ENCODE results near the gene RTF1. TPM values are rescaled to one million over a fixed set of nuclear protein-coding genes. Genes with fewer than 3 reads are reported as not detected.
"Not testable (repeated sequence)": the region's sequence is repeated elsewhere in the genome, so short reads cannot be mapped to it uniquely, and the experiment has no call there.

The RTF1 gene
- total RNA-seq: 10 to 100 TPM; 29.6 to 34.5 TPM
- polyA plus RNA-seq (ENCODE audit: insufficient read length in 2 of 2): 10 to 100 TPM; 68.7 to 73.6 TPM
- long read RNA-seq, donor 1, full-length matches to known transcripts: 6 of 21 reads
- long read RNA-seq, donor 1, partial matches to known transcripts: 15 of 21 reads
- long read RNA-seq, donor 1, other reads (novel, unspliced or antisense): 0 of 21 reads
- long read RNA-seq, donor 2, full-length matches to known transcripts: 2 of 13 reads
- long read RNA-seq, donor 2, partial matches to known transcripts: 11 of 13 reads
- long read RNA-seq, donor 2, other reads (novel, unspliced or antisense): 0 of 13 reads
- long read RNA-seq, donor 3, full-length matches to known transcripts: 3 of 3 reads
- long read RNA-seq, donor 3, partial matches to known transcripts: 0 of 3 reads
- long read RNA-seq, donor 3, other reads (novel, unspliced or antisense): 0 of 3 reads
- long read RNA-seq, donor 4, full-length matches to known transcripts: 8 of 19 reads
- long read RNA-seq, donor 4, partial matches to known transcripts: 11 of 19 reads
- long read RNA-seq, donor 4, other reads (novel, unspliced or antisense): 0 of 19 reads

DNA sequence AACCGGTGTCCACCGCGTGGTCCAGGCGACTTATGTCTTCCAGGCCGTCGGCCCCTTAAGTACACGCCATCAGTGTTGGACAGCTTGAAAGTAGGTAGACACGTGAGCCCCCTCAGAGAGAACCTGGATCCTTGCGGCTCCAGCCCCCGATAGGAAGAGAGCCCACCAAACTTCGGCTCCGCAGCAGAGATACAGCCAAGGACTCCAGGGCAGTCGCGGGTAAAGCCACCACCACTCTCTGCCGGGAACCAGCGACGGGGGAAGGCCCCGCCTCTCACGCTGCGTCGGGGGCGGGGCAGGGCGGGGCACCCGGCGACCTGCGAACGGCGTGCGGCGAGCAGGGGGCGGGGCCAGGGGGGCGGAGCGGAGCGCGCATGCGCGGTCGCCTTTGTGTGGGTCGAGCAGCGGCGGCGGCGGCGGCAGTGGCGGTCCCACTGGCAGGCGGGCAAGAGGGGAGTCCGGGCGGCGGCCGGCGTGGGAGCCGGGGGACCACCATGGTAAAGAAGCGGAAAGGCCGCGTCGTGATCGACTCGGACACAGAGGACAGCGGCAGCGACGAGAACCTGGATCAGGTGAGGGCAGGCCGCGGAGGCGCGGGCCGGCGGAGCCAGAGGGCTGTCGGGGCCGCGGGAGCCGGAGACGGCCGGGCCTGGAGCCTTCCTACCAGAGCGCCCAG, at the start of gene RTF1:
TSS of gene RTF1 (plus strand) at position 354 of the 676 bp plus-strand sequence. CDS start at position 375, 21 bp downstream.
- no peaks in the 10 kb centered on the region for H3K9me3 ChIP-seq (ENCODE audit: control insufficient read depth, insufficient read depth, low read length)
- no peaks in the 10 kb centered on the region for H3K27me3 ChIP-seq (ENCODE audit: control insufficient read depth, insufficient read depth, low read length)
- peak within 1 kb of the TSS; percentile 92 for H3K4me3 ChIP-seq (ENCODE audit: low read depth, low read length)
- no peaks in the 10 kb centered on the region for H3K36me3 ChIP-seq (ENCODE audit: control insufficient read depth, insufficient read depth, low read length)
- peak within 1 kb of the TSS; percentile 89 for H3K27ac ChIP-seq (ENCODE audit: low read depth, low read length)
- DNase-seq (ENCODE audit: low read depth in 4 of 6, low spot score in 6 of 6): peak; percentile 85 to 98 (median 91)
- H3K4me1 ChIP-seq (ENCODE audit: control insufficient read depth, insufficient read depth, low read length): peaks cover 23% of the 10 kb centered on the region
- WGBS (ENCODE audit: insufficient coverage): 0% methylated on average over 74 of the region's 74 CpGs

DNA sequence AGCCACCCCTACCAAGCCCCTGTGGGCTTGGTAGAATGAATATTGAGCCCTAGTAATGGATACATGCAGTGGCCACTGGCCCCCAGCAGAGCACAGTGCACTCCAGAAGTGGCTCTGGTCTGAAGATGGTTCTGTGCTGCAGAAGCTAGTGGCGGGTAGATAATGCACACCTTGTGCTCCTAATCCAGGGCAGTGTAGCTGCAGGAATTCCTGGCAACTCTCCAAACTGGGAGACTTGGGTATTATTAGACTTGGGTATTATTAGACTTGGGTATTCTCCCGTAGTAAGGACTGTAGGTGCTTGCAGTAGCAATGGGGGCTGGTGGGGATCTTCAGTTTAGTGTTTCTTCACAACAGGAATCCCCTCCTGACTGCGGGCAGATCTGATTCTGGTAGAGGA, 49.5 kb upstream of the RTF1 start:
- Histone ChIP-seq H3K9me3 (ENCODE audit: control insufficient read depth, insufficient read depth, low read length) (no peaks in the 10 kb centered on the region), H3K27ac (ENCODE audit: low read depth, low read length) (no peak overlapping the region), H3K36me3 (ENCODE audit: control insufficient read depth, insufficient read depth, low read length) (peaks cover 19% of the 10 kb centered on the region), H3K4me1 (ENCODE audit: control insufficient read depth, insufficient read depth, low read length) (no peaks in the 10 kb centered on the region), H3K27me3 (ENCODE audit: control insufficient read depth, insufficient read depth, low read length) (no peaks in the 10 kb centered on the region), H3K4me3 (ENCODE audit: low read depth, low read length) (no peak overlapping the region)
- WGBS (ENCODE audit: insufficient coverage): no CpG with 5 or more reads among the region's 3 CpGs
- DNase-seq (ENCODE audit: low read depth in 4 of 6, low spot score in 6 of 6): no peak

DNA sequence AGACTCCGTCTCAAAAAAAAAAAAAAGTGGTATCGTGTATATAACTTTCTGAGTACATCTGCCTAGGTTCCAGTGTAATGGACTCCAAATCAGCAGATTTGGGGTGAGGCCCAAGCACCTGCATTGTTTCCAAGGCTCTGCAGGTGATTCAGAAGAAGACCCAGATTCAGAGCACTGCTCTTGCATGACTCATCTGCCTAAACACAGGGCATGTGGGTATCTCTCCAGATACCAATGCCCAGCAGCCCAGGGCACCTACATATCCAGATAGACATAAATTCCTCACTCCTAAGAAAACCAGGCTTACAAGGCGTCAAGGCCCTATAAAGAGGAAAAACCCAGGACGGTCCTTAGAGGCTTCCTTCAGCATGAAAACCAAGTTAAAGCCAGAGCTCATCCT, 38.9 kb upstream of the RTF1 start:
- Histone ChIP-seq H3K36me3 (ENCODE audit: control insufficient read depth, insufficient read depth, low read length) (peaks cover 22% of the 10 kb centered on the region), H3K4me1 (ENCODE audit: control insufficient read depth, insufficient read depth, low read length) (no peaks in the 10 kb centered on the region)

DNA sequence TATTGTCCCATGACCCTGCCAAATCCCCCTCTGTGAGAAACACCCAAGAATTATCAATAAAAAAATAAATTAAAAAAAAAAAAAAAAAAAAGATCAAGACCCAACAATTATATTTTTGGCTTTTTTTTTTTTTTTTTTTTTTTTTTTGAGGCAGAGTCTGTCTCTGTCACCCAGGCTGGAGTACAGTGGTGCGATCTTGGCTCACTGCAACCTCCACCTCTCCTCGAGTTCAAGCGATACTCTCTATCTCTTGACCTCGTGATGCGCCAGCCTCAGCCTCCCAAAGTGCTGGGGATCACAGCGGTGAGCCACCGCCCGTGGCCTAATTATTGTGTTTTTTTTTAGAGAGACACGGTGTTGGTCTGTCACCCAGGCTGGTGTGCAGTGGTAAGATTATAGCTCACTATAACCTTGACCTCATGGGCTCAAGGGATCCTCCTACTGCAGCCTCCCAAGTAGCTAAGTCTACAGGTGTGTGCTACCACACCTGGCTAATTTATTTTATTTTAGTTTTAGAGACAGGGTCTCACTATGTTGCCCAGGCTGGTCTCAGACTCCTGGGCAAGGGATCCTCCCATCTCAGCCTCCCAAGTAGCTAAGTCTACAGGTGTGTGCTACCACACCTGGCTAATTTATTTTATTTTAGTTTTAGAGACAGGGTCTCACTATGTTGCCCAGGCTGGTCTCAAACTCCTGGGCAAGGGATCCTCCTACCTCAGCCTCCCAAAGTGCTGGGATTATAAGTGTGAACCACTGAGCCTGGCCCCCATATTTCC, 32.7 kb upstream of the RTF1 start:
- not testable (repeated sequence) for H3K27ac ChIP-seq (ENCODE audit: low read depth, low read length); H3K4me1 ChIP-seq (ENCODE audit: control insufficient read depth, insufficient read depth, low read length); DNase-seq (ENCODE audit: low read depth in 4 of 6, low spot score in 6 of 6); H3K9me3 ChIP-seq (ENCODE audit: control insufficient read depth, insufficient read depth, low read length); H3K27me3 ChIP-seq (ENCODE audit: control insufficient read depth, insufficient read depth, low read length); H3K4me3 ChIP-seq (ENCODE audit: low read depth, low read length)
- H3K36me3 ChIP-seq (ENCODE audit: control insufficient read depth, insufficient read depth, low read length): peaks cover 32% of the 10 kb centered on the region
- 100% methylated on average over 3 of the region's 9 CpGs for WGBS (ENCODE audit: insufficient coverage)

More for the DNA sequence above, 38.9 kb upstream of the RTF1 start:
- no peaks in the 10 kb centered on the region for H3K9me3 ChIP-seq (ENCODE audit: control insufficient read depth, insufficient read depth, low read length)
- WGBS (ENCODE audit: insufficient coverage): 98% methylated on average over 4 of the region's 4 CpGs
- no peak overlapping the region for H3K4me3 ChIP-seq (ENCODE audit: low read depth, low read length)
- H3K27me3 ChIP-seq (ENCODE audit: control insufficient read depth, insufficient read depth, low read length): no peaks in the 10 kb centered on the region
- no peak overlapping the region for H3K27ac ChIP-seq (ENCODE audit: low read depth, low read length)
- DNase-seq (ENCODE audit: low read depth in 4 of 6, low spot score in 6 of 6): no peak

DNA sequence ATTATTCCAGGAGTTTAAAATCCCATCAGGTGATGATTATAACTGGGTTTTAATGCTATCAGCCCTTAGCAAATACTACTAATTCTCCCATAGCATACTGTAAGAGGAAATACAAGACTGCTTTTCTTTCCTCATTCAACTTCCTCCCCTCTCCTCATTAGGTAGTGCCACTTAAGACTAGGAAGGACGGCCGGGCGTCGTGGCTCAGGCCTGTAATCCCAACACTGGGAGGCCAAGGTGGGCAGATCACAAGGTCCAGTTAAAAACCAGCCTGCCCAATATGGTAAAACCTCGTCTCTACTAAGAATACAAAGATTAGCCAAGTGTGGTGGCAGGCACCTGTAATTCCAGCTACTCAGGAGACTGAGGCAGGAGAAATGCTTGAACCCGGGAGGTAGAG, 29.2 kb upstream of the RTF1 start:
- no peaks in the 10 kb centered on the region for H3K4me1 ChIP-seq (ENCODE audit: control insufficient read depth, insufficient read depth, low read length)
- 76% methylated on average over 6 of the region's 6 CpGs for WGBS (ENCODE audit: insufficient coverage)
- DNase-seq (ENCODE audit: low read depth in 4 of 6, low spot score in 6 of 6): no peak
- no peak overlapping the region for H3K27ac ChIP-seq (ENCODE audit: low read depth, low read length)
- H3K4me3 ChIP-seq (ENCODE audit: low read depth, low read length): no peak overlapping the region
- peaks cover 43% of the 10 kb centered on the region for H3K36me3 ChIP-seq (ENCODE audit: control insufficient read depth, insufficient read depth, low read length)
- no peaks in the 10 kb centered on the region for H3K27me3 ChIP-seq (ENCODE audit: control insufficient read depth, insufficient read depth, low read length)
- no peaks in the 10 kb centered on the region for H3K9me3 ChIP-seq (ENCODE audit: control insufficient read depth, insufficient read depth, low read length)

DNA sequence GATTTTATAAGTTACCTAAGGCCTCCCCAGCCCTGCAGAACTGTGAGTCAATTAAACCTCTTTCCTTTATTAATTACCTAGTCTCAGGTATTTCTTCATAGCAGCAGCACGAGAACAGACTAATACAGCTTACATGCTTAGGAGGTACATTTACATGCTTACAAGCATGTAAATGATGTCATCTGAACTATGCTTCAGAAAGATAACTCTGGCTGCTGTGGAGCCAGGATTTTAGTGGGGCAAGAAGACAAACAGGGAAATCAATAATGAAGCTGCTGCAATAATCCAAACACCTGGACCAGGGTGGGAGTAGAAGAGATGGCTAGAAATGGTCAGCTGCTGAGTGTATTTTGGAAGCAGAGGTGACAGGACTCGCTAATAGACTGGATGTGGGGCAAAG, 24.2 kb upstream of the RTF1 start:
- H3K36me3 ChIP-seq (ENCODE audit: control insufficient read depth, insufficient read depth, low read length): peaks cover 36% of the 10 kb centered on the region
- WGBS (ENCODE audit: insufficient coverage): 100% methylated on average over 1 of the region's 2 CpGs

DNA sequence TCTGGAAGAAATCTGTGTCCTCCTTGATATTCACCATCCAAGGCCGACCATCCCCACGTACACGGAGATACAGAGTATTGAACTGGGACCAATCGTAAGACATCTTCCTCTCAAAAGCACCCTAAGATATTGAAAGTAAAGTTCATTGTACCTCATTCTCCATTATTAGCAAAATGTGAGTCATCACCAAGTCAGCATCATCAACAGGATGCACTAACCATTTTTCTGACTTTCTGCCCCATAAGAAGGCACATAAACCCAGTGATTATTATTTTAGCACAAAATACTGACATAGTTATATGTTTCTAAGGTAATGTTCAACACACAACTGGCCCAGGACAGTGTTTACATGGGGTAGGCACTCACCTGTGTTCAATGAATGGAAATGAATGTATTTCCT, 22.0 kb upstream of the RTF1 start:
- no peak overlapping the region for H3K4me3 ChIP-seq (ENCODE audit: low read depth, low read length)
- peaks cover 31% of the 10 kb centered on the region for H3K36me3 ChIP-seq (ENCODE audit: control insufficient read depth, insufficient read depth, low read length)
- WGBS (ENCODE audit: insufficient coverage): 100% methylated on average over 4 of the region's 4 CpGs
- no peaks in the 10 kb centered on the region for H3K9me3 ChIP-seq (ENCODE audit: control insufficient read depth, insufficient read depth, low read length)
- no peaks in the 10 kb centered on the region for H3K27me3 ChIP-seq (ENCODE audit: control insufficient read depth, insufficient read depth, low read length)
- DNase-seq (ENCODE audit: low read depth in 4 of 6, low spot score in 6 of 6): no peak
- H3K27ac ChIP-seq (ENCODE audit: low read depth, low read length): no peak overlapping the region
- H3K4me1 ChIP-seq (ENCODE audit: control insufficient read depth, insufficient read depth, low read length): no peaks in the 10 kb centered on the region

More for the DNA sequence above, 24.2 kb upstream of the RTF1 start:
- H3K9me3 ChIP-seq (ENCODE audit: control insufficient read depth, insufficient read depth, low read length): no peaks in the 10 kb centered on the region
- H3K4me1 ChIP-seq (ENCODE audit: control insufficient read depth, insufficient read depth, low read length): no peaks in the 10 kb centered on the region
- no peak overlapping the region for H3K27ac ChIP-seq (ENCODE audit: low read depth, low read length)
- H3K27me3 ChIP-seq (ENCODE audit: control insufficient read depth, insufficient read depth, low read length): no peaks in the 10 kb centered on the region
- no peak for DNase-seq (ENCODE audit: low read depth in 4 of 6, low spot score in 6 of 6)
- H3K4me3 ChIP-seq (ENCODE audit: low read depth, low read length): no peak overlapping the region

DNA sequence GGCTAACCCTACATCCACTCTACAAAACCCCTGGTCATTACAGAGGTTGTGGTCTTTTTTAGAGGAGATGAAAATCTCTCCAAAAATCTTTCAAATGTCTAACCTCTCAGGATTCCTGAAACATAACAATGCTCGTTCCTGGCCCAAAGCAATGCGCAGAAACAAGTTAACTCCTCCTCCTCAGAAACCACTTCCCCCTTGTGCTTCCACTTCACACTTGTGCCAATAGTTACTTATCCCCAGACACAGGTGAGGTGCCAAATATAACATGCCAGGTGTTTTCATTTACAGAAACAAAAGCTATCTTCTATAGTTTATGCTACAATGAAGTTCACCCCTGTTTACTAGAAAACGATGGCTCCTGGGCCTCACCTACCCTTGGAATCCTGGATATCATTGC, 20.8 kb upstream of the RTF1 start:
- peaks cover 3% of the 10 kb centered on the region for H3K4me1 ChIP-seq (ENCODE audit: control insufficient read depth, insufficient read depth, low read length)
- H3K36me3 ChIP-seq (ENCODE audit: control insufficient read depth, insufficient read depth, low read length): peaks cover 26% of the 10 kb centered on the region
- 93% methylated on average over 3 of the region's 3 CpGs for WGBS (ENCODE audit: insufficient coverage)
- H3K27ac ChIP-seq (ENCODE audit: low read depth, low read length): no peak overlapping the region
- no peak overlapping the region for H3K4me3 ChIP-seq (ENCODE audit: low read depth, low read length)
- no peaks in the 10 kb centered on the region for H3K9me3 ChIP-seq (ENCODE audit: control insufficient read depth, insufficient read depth, low read length)
- DNase-seq (ENCODE audit: low read depth in 4 of 6, low spot score in 6 of 6): no peak
- no peaks in the 10 kb centered on the region for H3K27me3 ChIP-seq (ENCODE audit: control insufficient read depth, insufficient read depth, low read length)

DNA sequence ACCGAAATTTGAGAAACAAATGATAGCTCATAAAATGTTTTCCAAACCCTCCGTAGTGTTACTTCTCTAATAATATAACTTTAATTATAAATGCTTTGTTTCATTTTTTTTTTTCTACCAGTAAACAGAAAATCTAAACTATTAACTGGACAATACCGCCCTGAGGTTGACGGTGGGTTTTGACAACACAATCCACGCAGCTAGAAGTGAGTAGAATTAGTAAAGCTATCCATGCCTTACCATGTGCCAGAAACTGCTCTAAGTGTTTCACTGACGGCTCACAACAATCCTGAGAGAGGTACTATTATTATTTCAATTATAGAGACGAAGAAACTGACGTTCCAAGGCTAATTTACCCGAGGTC, 15.0 kb upstream of the RTF1 start:
- Histone ChIP-seq H3K27ac (ENCODE audit: low read depth, low read length) (peak overlapping the region; percentile 54), H3K4me1 (ENCODE audit: control insufficient read depth, insufficient read depth, low read length) (peaks cover 14% of the 10 kb centered on the region), H3K36me3 (ENCODE audit: control insufficient read depth, insufficient read depth, low read length) (no peaks in the 10 kb centered on the region), H3K27me3 (ENCODE audit: control insufficient read depth, insufficient read depth, low read length) (no peaks in the 10 kb centered on the region), H3K4me3 (ENCODE audit: low read depth, low read length) (peak overlapping the region; percentile 80), H3K9me3 (ENCODE audit: control insufficient read depth, insufficient read depth, low read length) (no peaks in the 10 kb centered on the region)
- DNase-seq (ENCODE audit: low read depth in 4 of 6, low spot score in 6 of 6): no peak
- WGBS (ENCODE audit: insufficient coverage): 0% methylated on average over 3 of the region's 9 CpGs

Data from spinal cord (tissue), 10 donors.